Mesenchymal stem cell (in vitro differentiated cells and primary cell): ENCODE measurements around the gene AUTS2.

Source experiments
- DNase-seq: peaks from one replicate; pipeline ENCODE4 v3.0.0-alpha.2; 2013
- H2AFZ ChIP-seq: one replicate; pipeline ENCODE4 v1.6.1; 2013; ENCODE audit warnings: low read depth, mild to moderate bottlenecking, control low read depth, inconsistent platforms, low read length, moderate library complexity
- H2AK5ac ChIP-seq: 2 replicates; pipeline ENCODE4 v1.6.1; 2013; ENCODE audit warnings: low read length, moderate library complexity, mild to moderate bottlenecking, inconsistent platforms; ENCODE audit not compliant: severe bottlenecking
- H2BK120ac ChIP-seq: one replicate; pipeline ENCODE4 v1.6.1; 2013; ENCODE audit warnings: low read depth, mild to moderate bottlenecking, inconsistent platforms, low read length, moderate library complexity
- H2BK12ac ChIP-seq, 2 experiments: one replicate each; pipeline ENCODE4 v1.6.1; 2013; ENCODE audit warnings: inconsistent platforms in 2 of 2, low read length in 2 of 2, mild to moderate bottlenecking in 2 of 2, moderate library complexity in 2 of 2, control low read depth in 1 of 2
- H2BK15ac ChIP-seq: one replicate; pipeline ENCODE4 v1.6.1; 2013; ENCODE audit warnings: mild to moderate bottlenecking, low read depth, inconsistent platforms; ENCODE audit not compliant: poor library complexity, severe bottlenecking
- H2BK5ac ChIP-seq: 2 replicates; pipeline ENCODE4 v1.6.1; 2013; ENCODE audit warnings: low read depth, mild to moderate bottlenecking, low read length, control low read depth, inconsistent platforms; ENCODE audit not compliant: poor library complexity, severe bottlenecking
- H3K14ac ChIP-seq, 2 experiments: one replicate each; pipeline ENCODE4 v1.6.1; 2013; ENCODE audit warnings: inconsistent platforms in 2 of 2, low read length in 2 of 2, control low read depth in 1 of 2, mild to moderate bottlenecking in 1 of 2, moderate library complexity in 1 of 2
- H3K18ac ChIP-seq, 2 experiments: one replicate each; pipeline ENCODE4 v1.6.1; 2013; ENCODE audit warnings: inconsistent platforms in 2 of 2, low read length in 2 of 2, control low read depth in 1 of 2, low read depth in 1 of 2, mild to moderate bottlenecking in 1 of 2
- H3K23ac ChIP-seq, 2 experiments: one replicate each; pipeline ENCODE4 v1.6.1; 2013; ENCODE audit warnings: inconsistent platforms in 2 of 2, low read length in 2 of 2, mild to moderate bottlenecking in 2 of 2, moderate library complexity in 2 of 2, control low read depth in 1 of 2
- H3K27ac ChIP-seq: 2 replicates; pipeline ENCODE4 v1.5.1; 2013; ENCODE audit warnings: mild to moderate bottlenecking, moderate library complexity, low read length, control low read depth, inconsistent platforms; ENCODE audit not compliant: poor library complexity, severe bottlenecking
- H3K27me3 ChIP-seq, 2 experiments: 2 replicates each; pipeline versions ENCODE4 v1.6.1 to v1.7.0; 2013; ENCODE audit warnings: low read length in 2 of 2, mild to moderate bottlenecking in 2 of 2, moderate library complexity in 2 of 2, control low read depth in 1 of 2, inconsistent platforms in 1 of 2; ENCODE audit not compliant: control insufficient read depth in 1 of 2, insufficient read depth in 1 of 2
- H3K36me3 ChIP-seq, 2 experiments: 2 replicates each; pipeline versions ENCODE4 v1.6.1 to v1.7.0; 2013; ENCODE audit warnings: low read length in 2 of 2, control low read depth in 1 of 2, inconsistent platforms in 1 of 2, low read depth in 1 of 2, mild to moderate bottlenecking in 1 of 2; ENCODE audit not compliant: insufficient read depth in 2 of 2, control insufficient read depth in 1 of 2
- H3K4ac ChIP-seq, 2 experiments: one replicate each; pipeline ENCODE4 v1.6.1; 2013; ENCODE audit warnings: inconsistent platforms in 2 of 2, low read length in 2 of 2, mild to moderate bottlenecking in 2 of 2, moderate library complexity in 2 of 2, control low read depth in 1 of 2, low read depth in 1 of 2
- H3K4me1 ChIP-seq: 2 replicates; pipeline ENCODE4 v1.6.1; 2013; ENCODE audit warnings: low read depth, low read length, control low read depth; ENCODE audit not compliant: control insufficient read depth, insufficient read depth
- H3K4me2 ChIP-seq: 2 replicates; pipeline ENCODE4 v1.6.1; 2013; ENCODE audit warnings: low read length, mild to moderate bottlenecking, inconsistent platforms; ENCODE audit not compliant: poor library complexity, severe bottlenecking
- H3K4me3 ChIP-seq, 2 experiments: 2 replicates each; pipeline versions ENCODE4 v1.5.1 to v1.7.0; 2013; ENCODE audit warnings: low read length in 2 of 2, mild to moderate bottlenecking in 2 of 2, control low read depth in 1 of 2, low read depth in 1 of 2; ENCODE audit not compliant: insufficient read depth in 1 of 2
- H3K79me1 ChIP-seq: replicated peaks from 2 replicates; pipeline ENCODE4 v1.6.1; 2013; ENCODE audit warnings: mild to moderate bottlenecking, control low read depth, low read length, inconsistent platforms; ENCODE audit not compliant: poor library complexity, severe bottlenecking
- H3K9ac ChIP-seq: 2 replicates; pipeline ENCODE4 v1.7.0; 2013; ENCODE audit warnings: mild to moderate bottlenecking, low read length, moderate library complexity
- H3K9me3 ChIP-seq: 2 replicates; pipeline ENCODE4 v1.7.0; 2013; ENCODE audit warnings: mild to moderate bottlenecking, low read length; ENCODE audit not compliant: control insufficient read depth
- H4K8ac ChIP-seq: one replicate; pipeline ENCODE4 v1.6.1; 2013; ENCODE audit warnings: inconsistent platforms, mild to moderate bottlenecking, low read length, moderate library complexity
- H4K91ac ChIP-seq: one replicate; pipeline ENCODE4 v1.6.1; 2013; ENCODE audit warnings: mild to moderate bottlenecking, low read length, inconsistent platforms
- WGBS: methylation state at CpG from one replicate; pipeline ENCODE4 v1.1.7; 2013; ENCODE audit warnings: mixed read lengths; 5-methylcytosine and 5-hydroxymethylcytosine counted together

The AUTS2 gene

GRCh38 chr7:69826283-69826682, 228.0 kb downstream of the AUTS2 start:
- H2AK5ac ChIP-seq: no peak overlapping the region
- H3K23ac ChIP-seq: no peak overlapping the region
- H2BK15ac ChIP-seq: no peak overlapping the region
- H4K8ac ChIP-seq: no peak overlapping the region
- no peak overlapping the region for H2AFZ ChIP-seq
- no peak overlapping the region for H3K4ac ChIP-seq
- H3K9me3 ChIP-seq: peaks cover 6% of the 10 kb centered on the region
- H3K4me1 ChIP-seq: peaks cover 2% of the 10 kb centered on the region
- H3K4me2 ChIP-seq: no peak overlapping the region
- no peak overlapping the region for H3K27ac ChIP-seq
- no peaks in the 10 kb centered on the region for H3K36me3 ChIP-seq
- H3K18ac ChIP-seq: no peak overlapping the region
- no peaks in the 10 kb centered on the region for H3K27me3 ChIP-seq
- H3K9ac ChIP-seq: no peak overlapping the region
- 94% methylated on average over 2 of the region's 3 CpGs for WGBS
- H3K79me1 ChIP-seq: peaks cover 13% of the 10 kb centered on the region
- H2BK12ac ChIP-seq: no peak overlapping the region
- H3K4me3 ChIP-seq: no peak overlapping the region
- H4K91ac ChIP-seq: no peak overlapping the region
- H3K14ac ChIP-seq: no peak overlapping the region
- no peak overlapping the region for H2BK5ac ChIP-seq
- H2BK120ac ChIP-seq: no peak overlapping the region
- no peak for DNase-seq

GRCh38 chr7:69827140-69827539, 228.9 kb downstream of the AUTS2 start:
- Histone ChIP-seq H3K4ac (no peak overlapping the region), H3K23ac (no peak overlapping the region), H3K9me3 (peaks cover 6% of the 10 kb centered on the region), H2AFZ (no peak overlapping the region), H3K36me3 (no peaks in the 10 kb centered on the region), H3K9ac (no peak overlapping the region), H3K27ac (no peak overlapping the region), H3K14ac (no peak overlapping the region), H2AK5ac (no peak overlapping the region), H2BK12ac (no peak overlapping the region), H2BK15ac (no peak overlapping the region), H2BK120ac (no peak overlapping the region), H2BK5ac (no peak overlapping the region), H3K4me2 (no peak overlapping the region), H3K27me3 (no peaks in the 10 kb centered on the region), H3K4me1 (peaks cover 2% of the 10 kb centered on the region), H3K79me1 (peaks cover 14% of the 10 kb centered on the region), H4K91ac (no peak overlapping the region), H4K8ac (no peak overlapping the region), H3K4me3 (no peak overlapping the region), H3K18ac (no peak overlapping the region)
- no CpG with 5 or more reads among the region's 4 CpGs for WGBS
- no peak for DNase-seq

DNA sequence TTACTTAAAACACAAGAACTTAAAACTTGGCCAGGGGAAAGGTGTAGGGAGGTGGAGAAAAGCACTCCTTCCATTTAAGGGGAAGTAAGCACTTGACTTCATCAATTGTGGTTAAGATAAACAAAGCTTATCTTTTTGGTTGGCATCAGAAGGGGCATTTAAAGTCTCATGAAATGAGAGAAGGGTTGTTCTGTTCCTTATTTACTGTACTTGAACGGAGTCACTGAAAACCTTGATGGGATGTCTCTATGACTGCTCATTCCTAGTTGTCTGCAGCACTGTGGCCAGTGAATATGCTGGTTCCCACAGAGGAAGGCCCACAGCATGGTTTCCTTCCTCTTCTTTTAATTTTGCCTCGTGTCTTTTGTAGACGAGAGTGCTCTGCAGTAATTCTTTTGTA, 229.3 kb downstream of the AUTS2 start:
- no peaks in the 10 kb centered on the region for H3K36me3 ChIP-seq
- no peak overlapping the region for H2BK15ac ChIP-seq
- H3K14ac ChIP-seq: no peak overlapping the region
- H2AK5ac ChIP-seq: no peak overlapping the region
- H2AFZ ChIP-seq: no peak overlapping the region
- H3K9ac ChIP-seq: no peak overlapping the region
- H3K18ac ChIP-seq: no peak overlapping the region
- H3K79me1 ChIP-seq: peaks cover 15% of the 10 kb centered on the region
- no peak overlapping the region for H4K91ac ChIP-seq
- no peaks in the 10 kb centered on the region for H3K27me3 ChIP-seq
- no peak overlapping the region for H3K4me3 ChIP-seq
- peaks cover 2% of the 10 kb centered on the region for H3K4me1 ChIP-seq
- H3K23ac ChIP-seq: no peak overlapping the region
- no peak overlapping the region for H3K4ac ChIP-seq
- WGBS: 87% methylated on average over 1 of the region's 3 CpGs
- no peak overlapping the region for H2BK5ac ChIP-seq
- DNase-seq: no peak
- peaks cover 6% of the 10 kb centered on the region for H3K9me3 ChIP-seq
- H2BK120ac ChIP-seq: no peak overlapping the region
- H4K8ac ChIP-seq: no peak overlapping the region
- no peak overlapping the region for H3K4me2 ChIP-seq
- H3K27ac ChIP-seq: no peak overlapping the region
- no peak overlapping the region for H2BK12ac ChIP-seq

DNA sequence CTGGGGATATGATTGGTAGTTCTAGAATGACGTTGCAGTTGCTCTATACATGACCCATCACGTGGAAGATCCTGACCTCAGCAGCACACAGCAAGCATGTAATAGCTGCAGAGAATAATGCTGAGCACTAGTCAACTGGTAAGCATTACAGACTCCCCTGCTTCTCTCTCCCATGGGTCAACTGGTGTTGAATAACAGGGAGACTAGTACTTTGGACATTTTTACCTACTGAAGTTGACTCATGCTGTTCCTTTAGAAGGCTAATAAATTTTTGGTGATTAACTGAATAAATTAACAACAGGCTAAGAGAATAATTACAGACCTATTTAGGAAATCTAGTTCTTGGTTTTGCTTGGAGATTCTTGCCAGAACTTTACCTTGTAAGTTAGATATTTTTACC, 234.1 kb downstream of the AUTS2 start:
- 29% methylated on average over 2 of the region's 2 CpGs for WGBS
- H3K4me2 ChIP-seq: no peak overlapping the region
- no peak overlapping the region for H2BK15ac ChIP-seq
- no peak overlapping the region for H2BK5ac ChIP-seq
- no peak overlapping the region for H3K4me3 ChIP-seq
- H3K23ac ChIP-seq: no peak overlapping the region
- H4K91ac ChIP-seq: no peak overlapping the region
- H3K36me3 ChIP-seq: no peaks in the 10 kb centered on the region
- H3K18ac ChIP-seq: no peak overlapping the region
- H3K9me3 ChIP-seq: peaks cover 6% of the 10 kb centered on the region
- H2BK12ac ChIP-seq: no peak overlapping the region
- H2AFZ ChIP-seq: no peak overlapping the region
- no peak overlapping the region for H2AK5ac ChIP-seq
- H3K27ac ChIP-seq: no peak overlapping the region
- no peak overlapping the region for H2BK120ac ChIP-seq
- no peak for DNase-seq
- H3K79me1 ChIP-seq: peaks cover 11% of the 10 kb centered on the region
- H3K4me1 ChIP-seq: peaks cover 1% of the 10 kb centered on the region
- H3K9ac ChIP-seq: no peak overlapping the region
- no peak overlapping the region for H4K8ac ChIP-seq
- no peak overlapping the region for H3K14ac ChIP-seq
- no peak overlapping the region for H3K4ac ChIP-seq
- H3K27me3 ChIP-seq: no peaks in the 10 kb centered on the region
